Measurements from ENCODE around the gene CBFA2T2. TPM values are rescaled to one million over a fixed set of nuclear protein-coding genes. Genes with fewer than 3 reads are reported as not detected.
A peak's percentile ranks its signal among the peaks of the same experiment; 100 is the strongest.
"Not testable (repeated sequence)": the region's sequence is repeated elsewhere in the genome, so short reads cannot be mapped to it uniquely, and the experiment has no call there.

CBFA2T2 gene
- total RNA-seq, result 10.3 and 11.2 TPM in 2 replicates

DNA sequence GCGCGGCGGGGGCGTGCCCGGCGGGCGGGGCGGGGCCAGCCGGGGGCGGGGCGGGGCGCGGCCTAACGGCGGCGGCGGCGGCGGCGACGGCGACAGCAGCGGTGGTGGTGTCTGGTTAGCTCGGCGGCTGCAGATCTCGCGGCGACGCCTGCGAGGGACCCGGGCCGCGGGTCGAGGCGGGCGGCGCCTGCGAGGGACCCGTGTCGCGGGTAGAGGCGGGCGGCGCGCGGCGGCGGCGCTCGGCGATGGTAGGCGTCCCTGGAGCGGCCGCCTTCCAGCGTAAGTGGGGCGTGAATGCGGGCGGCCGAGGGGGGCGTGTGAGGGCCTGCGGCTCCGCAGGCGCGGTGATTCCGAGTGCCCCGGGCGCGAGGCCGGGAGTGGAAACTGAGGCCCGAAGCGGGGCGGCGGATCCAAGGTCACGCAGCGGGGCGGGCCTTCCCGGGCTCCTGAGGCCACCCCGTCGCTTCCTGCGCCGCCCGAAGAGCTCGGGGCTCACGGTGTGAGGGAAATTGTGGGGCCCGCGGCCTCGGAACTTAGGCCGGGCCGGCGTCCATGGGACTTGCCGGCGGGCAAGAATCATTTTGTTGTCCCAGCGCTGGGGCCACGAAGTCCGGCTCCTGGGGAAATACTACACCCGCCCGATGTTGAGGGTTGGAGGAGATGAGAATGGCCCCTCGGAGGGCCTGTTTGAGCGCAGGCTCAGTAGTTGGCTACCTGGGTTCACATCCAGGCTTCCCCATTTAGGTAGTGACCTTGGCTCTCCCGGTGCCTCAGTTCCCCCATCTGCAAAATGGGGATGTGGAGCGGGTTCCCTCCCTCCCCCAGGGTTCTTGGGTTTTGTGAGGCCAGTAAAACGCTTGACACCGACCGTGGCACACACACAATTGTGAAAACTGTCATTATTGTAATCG is at the start of gene CBFA2T2:
Gene CBFA2T2 (plus strand): TSS at position 74 of the 911 bp plus-strand sequence. CDS start 172 bp downstream, at position 246.
- peak; percentile 94 for DNase-seq (ENCODE audit: insufficient read length, low spot score, missing footprints)
- no peaks in the 10 kb centered on the region for H3K27me3 ChIP-seq (ENCODE audit: insufficient read depth, low read length)
- peaks cover 6% of the 10 kb centered on the region for H3K4me1 ChIP-seq (ENCODE audit: insufficient read depth, low read length)
- H3K27ac ChIP-seq (ENCODE audit: low read depth, low read length), result peak within 1 kb of the TSS; percentile 97
- TF ChIP-seq, protein P1, sequence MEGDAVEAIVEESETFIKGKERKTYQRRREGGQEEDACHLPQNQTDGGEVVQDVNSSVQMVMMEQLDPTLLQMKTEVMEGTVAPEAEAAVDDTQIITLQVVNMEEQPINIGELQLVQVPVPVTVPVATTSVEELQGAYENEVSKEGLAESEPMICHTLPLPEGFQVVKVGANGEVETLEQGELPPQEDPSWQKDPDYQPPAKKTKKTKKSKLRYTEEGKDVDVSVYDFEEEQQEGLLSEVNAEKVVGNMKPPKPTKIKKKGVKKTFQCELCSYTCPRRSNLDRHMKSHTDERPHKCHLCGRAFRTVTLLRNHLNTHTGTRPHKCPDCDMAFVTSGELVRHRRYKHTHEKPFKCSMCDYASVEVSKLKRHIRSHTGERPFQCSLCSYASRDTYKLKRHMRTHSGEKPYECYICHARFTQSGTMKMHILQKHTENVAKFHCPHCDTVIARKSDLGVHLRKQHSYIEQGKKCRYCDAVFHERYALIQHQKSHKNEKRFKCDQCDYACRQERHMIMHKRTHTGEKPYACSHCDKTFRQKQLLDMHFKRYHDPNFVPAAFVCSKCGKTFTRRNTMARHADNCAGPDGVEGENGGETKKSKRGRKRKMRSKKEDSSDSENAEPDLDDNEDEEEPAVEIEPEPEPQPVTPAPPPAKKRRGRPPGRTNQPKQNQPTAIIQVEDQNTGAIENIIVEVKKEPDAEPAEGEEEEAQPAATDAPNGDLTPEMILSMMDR (IDR thresholded peaks at IDR 0.05; ENCODE audit: extremely low read depth, low read depth, low read length), result no peak
- peak within 1 kb of the TSS; percentile 98 for H2AFZ ChIP-seq (ENCODE audit: low read length)
- H3K79me2 ChIP-seq (ENCODE audit: insufficient read depth, low read length), result peaks cover 37% of the 10 kb centered on the region
- peak within 1 kb of the TSS; percentile 88 for H3K4me3 ChIP-seq (ENCODE audit: insufficient read depth, low read length)
- peaks cover 7% of the 10 kb centered on the region for H4K20me1 ChIP-seq (ENCODE audit: insufficient read depth, low read length)
- H3K36me3 ChIP-seq (ENCODE audit: insufficient read depth, low read length), result no peaks in the 10 kb centered on the region
- H3K4me2 ChIP-seq (ENCODE audit: insufficient read depth, low read length), result peak within 1 kb of the TSS; percentile 92
- H3K9me3 ChIP-seq (ENCODE audit: low read depth, low read length), result no peaks in the 10 kb centered on the region

DNA sequence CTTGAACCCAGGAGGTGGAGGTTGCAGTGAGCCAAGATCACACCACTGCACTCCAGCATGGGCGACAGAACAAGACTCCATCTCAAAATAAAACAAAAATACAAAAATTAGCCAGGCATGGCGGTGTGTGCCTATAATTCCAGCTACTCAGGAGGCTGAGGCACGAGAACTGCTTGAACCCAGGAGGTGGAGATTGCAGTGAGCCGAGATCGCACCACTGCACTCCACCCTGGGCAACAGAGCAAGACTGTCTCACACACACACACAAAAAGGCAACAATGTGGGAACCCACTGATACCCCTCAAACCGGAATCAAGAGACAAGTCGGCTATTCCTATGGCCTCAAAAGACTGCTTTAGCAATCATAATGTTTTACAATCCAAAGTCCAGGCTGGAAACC is 49.3 kb upstream of the CBFA2T2 start:
- not testable (repeated sequence) for H3K79me2 ChIP-seq (ENCODE audit: insufficient read depth, low read length)

DNA sequence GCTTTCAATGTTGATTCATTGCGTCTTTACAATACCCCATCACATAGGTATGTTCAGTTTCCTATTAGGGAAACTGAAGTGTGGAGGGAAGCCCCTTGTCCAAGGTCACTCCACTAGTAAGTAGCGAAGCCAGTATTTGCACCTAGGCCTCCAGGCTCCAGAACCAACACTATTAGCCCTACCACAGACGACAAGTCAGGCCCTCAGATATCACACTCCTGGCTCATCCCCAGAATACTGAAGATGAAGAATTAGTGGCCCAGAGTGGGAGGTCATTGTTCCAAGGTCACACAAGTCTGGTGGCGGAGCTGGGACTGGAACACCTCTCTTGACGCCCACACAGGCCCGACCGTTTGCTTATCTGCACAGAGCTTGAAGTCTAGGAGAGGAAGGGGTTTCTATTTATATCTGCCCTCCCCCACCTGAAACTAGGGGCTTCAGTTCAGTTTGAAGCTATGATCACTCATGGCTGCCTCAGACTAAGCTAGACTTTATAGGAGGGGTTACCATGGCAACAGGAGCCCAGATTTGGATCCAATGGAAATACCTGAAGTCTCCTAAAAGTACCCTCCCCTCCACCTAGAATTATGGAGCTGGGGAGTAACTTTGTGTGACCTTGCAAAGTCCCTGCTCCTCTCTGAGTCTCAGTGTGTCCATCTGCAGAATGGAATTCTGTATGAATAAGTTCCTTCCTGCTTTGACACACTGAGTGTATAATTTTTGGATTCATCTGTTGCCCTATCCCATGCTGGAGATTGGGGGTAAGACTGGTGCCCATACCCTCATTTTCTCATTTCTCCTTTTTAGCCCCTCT is 48.5 kb upstream of the CBFA2T2 start:
- Histone ChIP-seq H2AFZ (ENCODE audit: low read length) (no peak overlapping the region), H4K20me1 (ENCODE audit: insufficient read depth, low read length) (no peaks in the 10 kb centered on the region), H3K27ac (ENCODE audit: low read depth, low read length) (no peak overlapping the region), H3K27me3 (ENCODE audit: insufficient read depth, low read length) (no peaks in the 10 kb centered on the region), H3K9me3 (ENCODE audit: low read depth, low read length) (no peaks in the 10 kb centered on the region), H3K36me3 (ENCODE audit: insufficient read depth, low read length) (no peaks in the 10 kb centered on the region), H3K4me3 (ENCODE audit: insufficient read depth, low read length) (no peak overlapping the region), H3K4me1 (ENCODE audit: insufficient read depth, low read length) (peaks cover 11% of the 10 kb centered on the region), H3K79me2 (ENCODE audit: insufficient read depth, low read length) (no peaks in the 10 kb centered on the region), H3K4me2 (ENCODE audit: insufficient read depth, low read length) (no peak overlapping the region)
- DNase-seq (ENCODE audit: insufficient read length, low spot score, missing footprints), result peak; percentile 66
- TF ChIP-seq, protein P1 (IDR thresholded peaks at IDR 0.05; ENCODE audit: extremely low read depth, low read depth, low read length), result no peak

More for the DNA sequence above, 49.3 kb upstream of the CBFA2T2 start:
- H3K4me2 ChIP-seq (ENCODE audit: insufficient read depth, low read length); H3K27ac ChIP-seq (ENCODE audit: low read depth, low read length); H3K9me3 ChIP-seq (ENCODE audit: low read depth, low read length); DNase-seq (ENCODE audit: insufficient read length, low spot score, missing footprints); H3K27me3 ChIP-seq (ENCODE audit: insufficient read depth, low read length); H2AFZ ChIP-seq (ENCODE audit: low read length); H3K36me3 ChIP-seq (ENCODE audit: insufficient read depth, low read length); H4K20me1 ChIP-seq (ENCODE audit: insufficient read depth, low read length); H3K4me3 ChIP-seq (ENCODE audit: insufficient read depth, low read length): not testable (repeated sequence)
- peaks cover 11% of the 10 kb centered on the region for H3K4me1 ChIP-seq (ENCODE audit: insufficient read depth, low read length)

DNA sequence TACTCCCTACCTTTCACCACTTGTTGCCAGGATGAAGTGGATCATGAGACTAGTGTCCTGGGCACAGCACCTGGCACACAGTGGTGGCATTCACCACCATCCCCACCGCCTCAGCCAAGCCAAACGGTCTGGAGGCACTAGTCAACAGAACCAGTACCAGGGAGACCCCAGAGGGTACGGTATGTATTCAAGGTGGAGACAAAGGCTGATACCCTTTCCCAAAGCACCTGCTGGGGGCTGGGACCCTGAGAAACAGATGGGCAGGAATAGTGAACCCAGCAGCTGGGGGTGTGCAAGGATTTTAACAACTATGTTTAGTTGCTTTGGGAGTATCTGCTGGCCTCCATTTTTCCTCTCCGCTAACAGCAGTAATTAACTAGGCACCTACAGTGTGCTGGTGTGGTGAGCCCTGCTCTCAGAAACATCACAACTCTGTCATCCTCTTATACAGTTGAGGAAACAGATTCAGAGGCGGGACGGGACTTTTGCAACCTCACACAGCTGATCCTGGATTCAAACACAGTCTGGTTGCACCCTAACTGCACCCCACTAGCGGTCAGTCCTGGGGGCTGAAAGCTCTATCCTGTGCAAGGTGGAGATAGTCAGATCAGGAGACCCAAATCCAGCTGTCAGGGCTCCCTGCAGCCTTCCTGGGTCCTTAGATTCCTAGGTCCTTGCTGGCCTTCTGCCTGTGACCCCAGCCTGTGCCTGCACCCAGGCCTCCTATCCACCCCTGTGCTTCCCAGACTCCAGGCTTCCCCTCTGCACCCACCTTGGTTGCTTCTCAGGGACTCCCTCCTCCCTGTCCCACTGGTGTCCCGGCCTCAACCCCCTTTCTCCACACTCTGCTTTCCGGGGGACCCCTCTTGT is 47.5 kb upstream of the CBFA2T2 start:
- Histone ChIP-seq H3K27ac (ENCODE audit: low read depth, low read length) (no peak overlapping the region), H3K4me1 (ENCODE audit: insufficient read depth, low read length) (peaks cover 10% of the 10 kb centered on the region), H3K9me3 (ENCODE audit: low read depth, low read length) (no peaks in the 10 kb centered on the region), H2AFZ (ENCODE audit: low read length) (no peak overlapping the region), H3K79me2 (ENCODE audit: insufficient read depth, low read length) (no peaks in the 10 kb centered on the region), H3K4me2 (ENCODE audit: insufficient read depth, low read length) (peak overlapping the region; percentile 92), H4K20me1 (ENCODE audit: insufficient read depth, low read length) (no peaks in the 10 kb centered on the region), H3K36me3 (ENCODE audit: insufficient read depth, low read length) (no peaks in the 10 kb centered on the region), H3K4me3 (ENCODE audit: insufficient read depth, low read length) (peak overlapping the region; percentile 78), H3K27me3 (ENCODE audit: insufficient read depth, low read length) (no peaks in the 10 kb centered on the region)
- DNase-seq (ENCODE audit: insufficient read length, low spot score, missing footprints), result peak; percentile 88
- TF ChIP-seq, protein P1 (IDR thresholded peaks at IDR 0.05; ENCODE audit: extremely low read depth, low read depth, low read length), result no peak
